ENCODE measurements around the gene NCEH1. TPM values are rescaled to one million over a fixed set of nuclear protein-coding genes. Genes with fewer than 3 reads are reported as not detected.
A peak's percentile ranks its signal among the peaks of the same experiment; 100 is the strongest.

The NCEH1 gene
- total RNA-seq, 2 donors from 2014 or later = 14.1 to 16.5 TPM

- H3K36me3 Mint-ChIP-seq (ENCODE audit: low read depth) = peaks cover 10% of the 10 kb centered on the region
- DNase-seq = no peak
- peaks cover 26% of the 10 kb centered on the region for H3K9me3 ChIP-seq (ENCODE audit: control insufficient read depth, low read length)
- H3K27me3 Mint-ChIP-seq (ENCODE audit: insufficient read depth) = peaks cover 4% of the 10 kb centered on the region
- no peaks in the 10 kb centered on the region for H3K36me3 ChIP-seq (ENCODE audit: control insufficient read depth, insufficient read depth, low read length)
- peaks cover 19% of the 10 kb centered on the region for H3K4me1 Mint-ChIP-seq
- H3K4me1 ChIP-seq (ENCODE audit: control insufficient read depth, insufficient read depth, low read length) = peaks cover 5% of the 10 kb centered on the region
- H3K27ac Mint-ChIP-seq = no peak overlapping the region
- peaks cover 42% of the 10 kb centered on the region for H3K9me3 Mint-ChIP-seq
- no peak overlapping the region for H3K4me3 Mint-ChIP-seq
- no peak overlapping the region for H3K27ac ChIP-seq (ENCODE audit: low read depth, low read length)
- 79 to 86% methylated on average over 2 to 4 of the region's 4 CpGs for WGBS, 2 experiments (ENCODE audit: insufficient coverage in 1 of 2, insufficient read length in 1 of 2)
- H3K27me3 ChIP-seq (ENCODE audit: control insufficient read depth, insufficient read depth, low read length, poor library complexity, severe bottlenecking) = no peaks in the 10 kb centered on the region
- peak; percentile 33 for TF ChIP-seq CTCF (conservative IDR thresholded peaks at IDR 0.05)
- H3K4me3 ChIP-seq (ENCODE audit: low read length) = no peak overlapping the region
- H3K9ac ChIP-seq (ENCODE audit: extremely low read depth, low read length, poor library complexity, severe bottlenecking) = no peak overlapping the region
Observed at GRCh38 chr3:172717493-172718088, 6.7 kb upstream of the NCEH1 start.

- Histone ChIP-seq H3K27ac (ENCODE audit: low read depth, low read length) (no peak overlapping the region), H3K4me3 (ENCODE audit: low read length) (no peak overlapping the region), H3K9me3 (ENCODE audit: control insufficient read depth, low read length) (peaks cover 26% of the 10 kb centered on the region), H3K9ac (ENCODE audit: extremely low read depth, low read length, poor library complexity, severe bottlenecking) (no peak overlapping the region), H3K36me3 (ENCODE audit: control insufficient read depth, insufficient read depth, low read length) (no peaks in the 10 kb centered on the region), H3K27me3 (ENCODE audit: control insufficient read depth, insufficient read depth, low read length, poor library complexity, severe bottlenecking) (no peaks in the 10 kb centered on the region), H3K4me1 (ENCODE audit: control insufficient read depth, insufficient read depth, low read length) (peaks cover 5% of the 10 kb centered on the region)
- Mint-ChIP-seq H3K27me3 (ENCODE audit: insufficient read depth) (peaks cover 4% of the 10 kb centered on the region), H3K4me1 (peaks cover 11% of the 10 kb centered on the region), H3K27ac (no peak overlapping the region), H3K9me3 (peaks cover 35% of the 10 kb centered on the region), H3K4me3 (no peak overlapping the region), H3K36me3 (ENCODE audit: low read depth) (peaks cover 10% of the 10 kb centered on the region)
- TF ChIP-seq CTCF (conservative IDR thresholded peaks at IDR 0.05) = no peak
- DNase-seq = no peak
- WGBS, 2 experiments (ENCODE audit: insufficient coverage in 1 of 2, insufficient read length in 1 of 2) = 84 to 90% methylated on average over 5 of the region's 5 CpGs
Observed at GRCh38 chr3:172716476-172716875, 5.6 kb upstream of the NCEH1 start.

- H3K4me1 ChIP-seq (ENCODE audit: control insufficient read depth, insufficient read depth, low read length) = no peaks in the 10 kb centered on the region
- peaks cover 9% of the 10 kb centered on the region for H3K9me3 Mint-ChIP-seq
- WGBS, 2 experiments (ENCODE audit: insufficient coverage in 1 of 2, insufficient read length in 1 of 2) = 89% methylated on average over 3 of the region's 3 CpGs; no CpG with 5 or more reads in 1 of the 2 experiments
Observed at GRCh38 chr3:172713316-172713715, 2.4 kb upstream of the NCEH1 start.

More at GRCh38 chr3:172713316-172713715, 2.4 kb upstream of the NCEH1 start:
- Mint-ChIP-seq H3K4me3 (no peak overlapping the region), H3K27me3 (ENCODE audit: insufficient read depth) (peaks cover 2% of the 10 kb centered on the region), H3K27ac (no peak overlapping the region), H3K36me3 (ENCODE audit: low read depth) (no peaks in the 10 kb centered on the region), H3K4me1 (peaks cover 20% of the 10 kb centered on the region)
- Histone ChIP-seq H3K27me3 (ENCODE audit: control insufficient read depth, insufficient read depth, low read length, poor library complexity, severe bottlenecking) (no peaks in the 10 kb centered on the region), H3K9me3 (ENCODE audit: control insufficient read depth, low read length) (peaks cover 11% of the 10 kb centered on the region), H3K27ac (ENCODE audit: low read depth, low read length) (no peak overlapping the region), H3K36me3 (ENCODE audit: control insufficient read depth, insufficient read depth, low read length) (no peaks in the 10 kb centered on the region), H3K4me3 (ENCODE audit: low read length) (no peak overlapping the region), H3K9ac (ENCODE audit: extremely low read depth, low read length, poor library complexity, severe bottlenecking) (no peak overlapping the region)
- no peak for DNase-seq
- TF ChIP-seq CTCF (conservative IDR thresholded peaks at IDR 0.05) = no peak

Measured in endodermal cell (in vitro differentiated cells).